ENCODE data around the gene BEND7. TPM values are rescaled to one million over a fixed set of nuclear protein-coding genes. Genes with fewer than 3 reads are reported as not detected.
A peak's percentile ranks its signal among the peaks of the same experiment; 100 is the strongest.

The BEND7 gene
- total and polyA plus RNA-seq, 2 of the 8 experiments (the other 6 are each of a cell fraction or from before 2014, with no cell fraction given): 1.9 to 8.2 TPM

GRCh38 chr10:13440185-13441061 lies 88.4 kb downstream of the BEND7 start:
- POLR2A ChIA-PET (ENCODE audit: partially characterized antibody): interaction anchor here (0.6 to 2.2 kb wide), 6 partner anchors 9 to 91 kb away, joined by 3 to 9 read pairs (median 4); no protein-coding TSS in a partner anchor
- H3K4me2 ChIP-seq (ENCODE audit: insufficient read depth in 1 of 2, low read depth in 2 of 2, low read length in 2 of 2): peak overlapping the region; percentile 83 to 96
- H2AK5ac ChIP-seq (ENCODE audit: low read depth, low read length): no peak overlapping the region
- no peak overlapping the region for H4K5ac ChIP-seq (ENCODE audit: insufficient read length, low read depth, low read length)
- peaks cover 4 to 7% (median 5%) of the 10 kb centered on the region in 4 experiments; a peak in 6 of 7 replicates for H3K4me1 ChIP-seq (replicated peaks in 1 of 4; ENCODE audit: control insufficient read depth in 3 of 4, insufficient read depth in 4 of 4, low read length in 3 of 4)
- CTCF ChIA-PET (ENCODE audit: partially characterized antibody): interaction anchor here (0.6 to 10.7 kb wide), 43 partner anchors 9 to 675 kb away, joined by 3 to 147 read pairs (median 5); partner anchors contain the start of gene PRPF18
- peak overlapping the region; percentile 77; the same call in 1 of the 2 replicates for H2BK12ac ChIP-seq (ENCODE audit: low read depth, low read length)
- H3K27ac ChIP-seq (ENCODE audit: low read depth, low read length): no peak overlapping the region
- H3K79me1 ChIP-seq (ENCODE audit: low read depth, low read length): no peaks in the 10 kb centered on the region
- no peaks in the 10 kb centered on the region for H3K9me3 ChIP-seq (ENCODE audit: insufficient read depth in 2 of 2, low read depth in 1 of 2, low read length in 1 of 2)
- H4K8ac ChIP-seq (ENCODE audit: extremely low read depth, insufficient read depth, low read length): peak overlapping the region; percentile 84; the same call in 1 of the 2 replicates
- 9% methylated on average over 27 of the region's 30 CpGs; no CpG with 5 or more reads in 1 of the 2 experiments for WGBS, 2 experiments (ENCODE audit: extremely low coverage in 1 of 2, insufficient coverage in 1 of 2, insufficient read length in 1 of 2, insufficient replicate concordance in 2 of 2, low coverage in 1 of 2, low lambda C conversion rate in 2 of 2, missing lambda C conversion rate in 1 of 2)
- H4K91ac ChIP-seq (replicated peaks; ENCODE audit: insufficient read length, low read length): peak overlapping the region; percentile 13
- H3K23ac ChIP-seq (ENCODE audit: insufficient read length): no peak overlapping the region
- no peak overlapping the region for H2BK5ac ChIP-seq (ENCODE audit: low read depth, low read length)
- H3K14ac ChIP-seq (ENCODE audit: insufficient read length): no peak overlapping the region
- no peak overlapping the region; a peak in 1 of 7 replicates for H3K9ac ChIP-seq (replicated peaks in 1 of 4; ENCODE audit: extremely low read depth in 1 of 4, low read depth in 3 of 4, low read length in 3 of 4)
- H3K18ac ChIP-seq (ENCODE audit: extremely low read depth, low read length): peak overlapping the region; percentile 48
- H3K79me2 ChIP-seq (ENCODE audit: control insufficient read depth in 1 of 2, insufficient read depth in 2 of 2, low read length in 2 of 2): no peaks in the 10 kb centered on the region
- no peaks in the 10 kb centered on the region for H4K20me1 ChIP-seq (replicated peaks in 1 of 2; ENCODE audit: control insufficient read depth in 1 of 2, insufficient read depth in 2 of 2, low read length in 2 of 2)
- H2AFZ ChIP-seq (ENCODE audit: low read length): peak overlapping the region; percentile 79
- no peak overlapping the region for H3K4ac ChIP-seq (replicated peaks; ENCODE audit: insufficient read length, low read depth, low read length)
- peak overlapping the region; percentile 53; the same call in 1 of the 2 replicates for H2BK15ac ChIP-seq (ENCODE audit: low read length)
- H2BK120ac ChIP-seq (replicated peaks; ENCODE audit: low read depth, low read length): no peak overlapping the region
- peaks cover 7 to 23% (median 19%) of the 10 kb centered on the region in 4 experiments for H3K27me3 ChIP-seq (replicated peaks in 1 of 4; ENCODE audit: control insufficient read depth in 3 of 4, extremely low read depth in 1 of 4, insufficient read depth in 3 of 4, low read length in 3 of 4)
- DNase-seq (ENCODE audit: low read depth in 1 of 2, low spot score in 2 of 2) (peak in 1 of 2 experiments; percentile 91), FAIRE-seq (peak; percentile 60)
- peaks cover 10% of the 10 kb centered on the region for H3K23me2 ChIP-seq (ENCODE audit: low read depth, low read length)
- H3K56ac ChIP-seq (replicated peaks; ENCODE audit: insufficient read length, low read depth, low read length): no peak overlapping the region
- peak overlapping the region; percentile 72; the same call in 1 of the 2 replicates for H2BK20ac ChIP-seq (ENCODE audit: low read length)
- no peaks in the 10 kb centered on the region for H3K36me3 ChIP-seq (ENCODE audit: control insufficient read depth in 2 of 4, insufficient read depth in 4 of 4, low read length in 3 of 4)
- peak overlapping the region; percentile 33 to 61 (median 54); a peak in 7 of 8 replicates for H3K4me3 ChIP-seq (ENCODE audit: extremely low read depth in 1 of 4, insufficient read depth in 2 of 4, low read depth in 3 of 4, low read length in 4 of 4)
- TF ChIP-seq USF2 (IDR thresholded peaks at IDR 0.05; ENCODE audit: low read length): no peak
- TF ChIP-seq TBP (IDR thresholded peaks at IDR 0.05; ENCODE audit: low read depth, low read length): peak; percentile 12; the same call in 1 of the 2 replicates
- 0 out of 2 replicates have a peak, but pooled peaks have one; percentile 30 for TF ChIP-seq YY1 (IDR thresholded peaks at IDR 0.05; ENCODE audit: low read depth, low read length)
- TF ChIP-seq KDM4A (IDR thresholded peaks at IDR 0.05; ENCODE audit: low read depth, low read length, severe bottlenecking): peak; percentile 93
- TF ChIP-seq RAD21 (IDR thresholded peaks at IDR 0.05 in 1 of 2, conservative IDR thresholded peaks at IDR 0.05 in 1 of 2; ENCODE audit: low read depth in 2 of 2, low read length in 2 of 2): peak; percentile 69 to 81
- TF ChIP-seq SIN3A (conservative IDR thresholded peaks at IDR 0.05 in 1 of 2, IDR thresholded peaks at IDR 0.05 in 1 of 2; ENCODE audit: low read depth in 1 of 2, low read length in 2 of 2): no peak; a peak in 1 of 4 replicates
- no peak for TF ChIP-seq SRF (IDR thresholded peaks at IDR 0.05; ENCODE audit: low read depth, low read length)
- 0 out of 2 replicates have a peak, but pooled peaks have one; percentile 32 for TF ChIP-seq SP4 (IDR thresholded peaks at IDR 0.05; ENCODE audit: low read length)
